WTC11 (cell line): ENCODE results near the gene ANKIB1. TPM values are rescaled to one million over a fixed set of nuclear protein-coding genes. Genes with fewer than 3 reads are reported as not detected.

Experiments used
- ATAC-seq: fragments of 200-7000 bp; cut with Tn5 transposase; 2 replicates; pipeline ENCODE4 v1.10.0; 2021; ENCODE audit warnings: mild to moderate bottlenecking, moderate library complexity
- CTCF ChIA-PET: fragments of 300-600 bp; sonication (Branson Sonifier 250); formaldehyde crosslinking; loops from one replicate; lab custom pipeline; 2021; ENCODE audit warnings: antibody characterized with exemption; lab: Charles Lee
- POLR2A ChIA-PET: fragments of 350-600 bp; sonication (Branson Sonifier 250); formaldehyde crosslinking; loops from one replicate; lab custom pipeline; 2021; ENCODE audit warnings: antibody characterized with exemption; lab: Charles Lee
- DNase-seq: peaks from one replicate; pipeline ENCODE4 v3.0.0; 2021; ENCODE audit warnings: low spot score
- H3K27ac Mint-ChIP-seq: 2 replicates; pipeline ENCODE4 v1.8.0; 2021; ENCODE audit warnings: mixed read lengths
- H3K27me3 Mint-ChIP-seq: 2 replicates; pipeline ENCODE4 v1.8.0; 2021; ENCODE audit warnings: low read depth, mild to moderate bottlenecking, moderate library complexity, mixed read lengths
- H3K36me3 Mint-ChIP-seq: 2 replicates; pipeline ENCODE4 v1.8.0; 2021; ENCODE audit warnings: mixed read lengths
- H3K4me1 Mint-ChIP-seq: 2 replicates; pipeline ENCODE4 v1.8.0; 2022; ENCODE audit warnings: mixed read lengths
- H3K4me3 Mint-ChIP-seq: 2 replicates; pipeline ENCODE4 v1.8.0; 2021; ENCODE audit warnings: mild to moderate bottlenecking, moderate library complexity, mixed read lengths
- H3K9me3 Mint-ChIP-seq: 2 replicates; pipeline ENCODE4 v1.8.0; 2021; ENCODE audit warnings: mixed read lengths
- ATF6 ChIP-seq: sonication (generic); formaldehyde crosslinking; IDR thresholded peaks from 2 replicates; pipeline ENCODE4 v1.8.1; 2023; ENCODE audit warnings: mild to moderate bottlenecking, missing genetic modification reagents
- CBFB ChIP-seq: sonication (generic); formaldehyde crosslinking; IDR thresholded peaks from 2 replicates; pipeline ENCODE4 v1.8.1; 2022; ENCODE audit warnings: mild to moderate bottlenecking, low read depth, missing genetic modification reagents
- FOXP1 ChIP-seq: sonication (generic); formaldehyde crosslinking; IDR thresholded peaks from 2 replicates; pipeline ENCODE4 v1.8.0; 2022; ENCODE audit warnings: missing genetic modification reagents, mild to moderate bottlenecking, moderate library complexity, borderline replicate concordance
- FOXP4 ChIP-seq: sonication (generic); formaldehyde crosslinking; IDR thresholded peaks from 2 replicates; pipeline ENCODE4 v1.8.0; 2022; ENCODE audit warnings: mild to moderate bottlenecking, missing genetic modification reagents
- HMGA2 ChIP-seq: fragments of 250-450 bp; sonication (Bioruptor Pico); IDR thresholded peaks from 2 replicates; pipeline ENCODE4 v1.4.0; 2021; ENCODE audit warnings: mild to moderate bottlenecking, moderate library complexity
- NFATC4 ChIP-seq: fragments of 250-450 bp; sonication (Bioruptor Pico); IDR thresholded peaks from 2 replicates; pipeline ENCODE4 v1.9.0; 2021; ENCODE audit warnings: mild to moderate bottlenecking
- NFYB ChIP-seq: sonication (generic); formaldehyde crosslinking; conservative IDR thresholded peaks from 2 replicates; pipeline ENCODE4 v1.8.0; 2022; ENCODE audit warnings: low read depth, missing genetic modification reagents
- NR1H2 ChIP-seq: sonication (generic); formaldehyde crosslinking; IDR thresholded peaks from 2 replicates; pipeline ENCODE4 v1.9.0; 2021; ENCODE audit warnings: mild to moderate bottlenecking, moderate library complexity, missing genetic modification reagents
- NR2C2 ChIP-seq: sonication (generic); formaldehyde crosslinking; IDR thresholded peaks from 2 replicates; pipeline ENCODE4 v1.8.0; 2022; ENCODE audit warnings: mild to moderate bottlenecking, missing genetic modification reagents
- SP1 ChIP-seq: sonication (generic); formaldehyde crosslinking; conservative IDR thresholded peaks from 2 replicates; pipeline ENCODE4 v1.8.1; 2022; ENCODE audit warnings: missing genetic modification reagents
- STAT6 ChIP-seq: sonication (generic); formaldehyde crosslinking; conservative IDR thresholded peaks from 2 replicates; pipeline ENCODE4 v1.8.1; 2023; ENCODE audit warnings: mild to moderate bottlenecking, low read depth, missing genetic modification reagents, moderate library complexity
- TEAD1 ChIP-seq: sonication (generic); formaldehyde crosslinking; IDR thresholded peaks from 2 replicates; pipeline ENCODE4 v1.8.0; 2022; ENCODE audit warnings: mild to moderate bottlenecking, missing genetic modification reagents
- USF1 ChIP-seq: sonication (generic); formaldehyde crosslinking; IDR thresholded peaks from 2 replicates; pipeline ENCODE4 v1.8.0; 2022; ENCODE audit warnings: mild to moderate bottlenecking, missing genetic modification reagents
- ZNF219 ChIP-seq: sonication (generic); formaldehyde crosslinking; IDR thresholded peaks from 2 replicates; pipeline ENCODE4 v1.8.0; 2023; ENCODE audit warnings: missing genetic modification reagents, mild to moderate bottlenecking, borderline replicate concordance
- ZNF232 ChIP-seq: sonication (generic); formaldehyde crosslinking; IDR thresholded peaks from 2 replicates; pipeline ENCODE4 v1.8.0; 2022; ENCODE audit warnings: mild to moderate bottlenecking, missing genetic modification reagents
- ZNF317 ChIP-seq: sonication (generic); formaldehyde crosslinking; IDR thresholded peaks from 2 replicates; pipeline ENCODE4 v1.8.1; 2023; ENCODE audit warnings: low read depth, mild to moderate bottlenecking, moderate library complexity, missing genetic modification reagents, borderline replicate concordance
- ZNF671 ChIP-seq: fragments of 250-450 bp; sonication (Bioruptor Pico); IDR thresholded peaks from 2 replicates; pipeline ENCODE4 v1.8.0; 2021; ENCODE audit warnings: mild to moderate bottlenecking
- total RNA-seq: library from RNA; stranded (reverse); gene quantifications from 3 replicates; pipeline ENCODE4 v1.2.3, GENCODE V29; 2021
- TF ChIP-seq, protein P1 (sequence below): sonication (generic); formaldehyde crosslinking; IDR thresholded peaks from 2 replicates; pipeline ENCODE4 v1.8.0; 2023; ENCODE audit warnings: missing genetic modification reagents, mild to moderate bottlenecking, borderline replicate concordance
- TF ChIP-seq, protein P2 (sequence below): sonication (generic); formaldehyde crosslinking; IDR thresholded peaks from 2 replicates; pipeline ENCODE4 v1.8.0; 2022; ENCODE audit warnings: missing genetic modification reagents
- TF ChIP-seq, protein P3 (sequence below): sonication (generic); formaldehyde crosslinking; IDR thresholded peaks from 2 replicates; pipeline ENCODE4 v1.8.0; 2023; ENCODE audit warnings: missing genetic modification reagents

Gene ANKIB1
- total RNA-seq, 1 experiment from 2014 or later = 38.5 TPM

GRCh38 chr7:92397542-92397941 is 151.8 kb downstream of the ANKIB1 start:
- CTCF ChIA-PET = no interaction called here
- no peak for DNase-seq
- H3K27me3 Mint-ChIP-seq = no peaks in the 10 kb centered on the region

More at GRCh38 chr7:92397542-92397941, 151.8 kb downstream of the ANKIB1 start:
- Mint-ChIP-seq H3K27ac (no peak overlapping the region), H3K4me1 (no peaks in the 10 kb centered on the region), H3K9me3 (no peaks in the 10 kb centered on the region), H3K36me3 (peaks cover 17% of the 10 kb centered on the region), H3K4me3 (no peak overlapping the region)
- TF ChIP-seq TEAD1 (CRISPR knock-in tag) (no peak), NR1H2 (CRISPR knock-in tag) (no peak), SP1 (CRISPR knock-in tag) (no peak), NFATC4 (CRISPR knock-in tag) (no peak), ZNF317 (CRISPR knock-in tag) (no peak), ATF6 (CRISPR knock-in tag) (no peak), HMGA2 (CRISPR knock-in tag) (no peak), CBFB (CRISPR knock-in tag) (no peak), NR2C2 (CRISPR knock-in tag) (no peak), ZNF671 (CRISPR knock-in tag) (no peak), NFYB (CRISPR knock-in tag) (no peak), USF1 (CRISPR knock-in tag) (no peak), FOXP4 (CRISPR knock-in tag) (no peak), STAT6 (CRISPR knock-in tag) (no peak), FOXP1 (CRISPR knock-in tag) (no peak), ZNF232 (CRISPR knock-in tag) (no peak), ZNF219 (CRISPR knock-in tag) (no peak)
- TF ChIP-seq, protein P1, sequence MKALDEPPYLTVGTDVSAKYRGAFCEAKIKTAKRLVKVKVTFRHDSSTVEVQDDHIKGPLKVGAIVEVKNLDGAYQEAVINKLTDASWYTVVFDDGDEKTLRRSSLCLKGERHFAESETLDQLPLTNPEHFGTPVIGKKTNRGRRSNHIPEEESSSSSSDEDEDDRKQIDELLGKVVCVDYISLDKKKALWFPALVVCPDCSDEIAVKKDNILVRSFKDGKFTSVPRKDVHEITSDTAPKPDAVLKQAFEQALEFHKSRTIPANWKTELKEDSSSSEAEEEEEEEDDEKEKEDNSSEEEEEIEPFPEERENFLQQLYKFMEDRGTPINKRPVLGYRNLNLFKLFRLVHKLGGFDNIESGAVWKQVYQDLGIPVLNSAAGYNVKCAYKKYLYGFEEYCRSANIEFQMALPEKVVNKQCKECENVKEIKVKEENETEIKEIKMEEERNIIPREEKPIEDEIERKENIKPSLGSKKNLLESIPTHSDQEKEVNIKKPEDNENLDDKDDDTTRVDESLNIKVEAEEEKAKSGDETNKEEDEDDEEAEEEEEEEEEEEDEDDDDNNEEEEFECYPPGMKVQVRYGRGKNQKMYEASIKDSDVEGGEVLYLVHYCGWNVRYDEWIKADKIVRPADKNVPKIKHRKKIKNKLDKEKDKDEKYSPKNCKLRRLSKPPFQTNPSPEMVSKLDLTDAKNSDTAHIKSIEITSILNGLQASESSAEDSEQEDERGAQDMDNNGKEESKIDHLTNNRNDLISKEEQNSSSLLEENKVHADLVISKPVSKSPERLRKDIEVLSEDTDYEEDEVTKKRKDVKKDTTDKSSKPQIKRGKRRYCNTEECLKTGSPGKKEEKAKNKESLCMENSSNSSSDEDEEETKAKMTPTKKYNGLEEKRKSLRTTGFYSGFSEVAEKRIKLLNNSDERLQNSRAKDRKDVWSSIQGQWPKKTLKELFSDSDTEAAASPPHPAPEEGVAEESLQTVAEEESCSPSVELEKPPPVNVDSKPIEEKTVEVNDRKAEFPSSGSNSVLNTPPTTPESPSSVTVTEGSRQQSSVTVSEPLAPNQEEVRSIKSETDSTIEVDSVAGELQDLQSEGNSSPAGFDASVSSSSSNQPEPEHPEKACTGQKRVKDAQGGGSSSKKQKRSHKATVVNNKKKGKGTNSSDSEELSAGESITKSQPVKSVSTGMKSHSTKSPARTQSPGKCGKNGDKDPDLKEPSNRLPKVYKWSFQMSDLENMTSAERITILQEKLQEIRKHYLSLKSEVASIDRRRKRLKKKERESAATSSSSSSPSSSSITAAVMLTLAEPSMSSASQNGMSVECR (CRISPR knock-in tag) = no peak
- TF ChIP-seq, protein P2, sequence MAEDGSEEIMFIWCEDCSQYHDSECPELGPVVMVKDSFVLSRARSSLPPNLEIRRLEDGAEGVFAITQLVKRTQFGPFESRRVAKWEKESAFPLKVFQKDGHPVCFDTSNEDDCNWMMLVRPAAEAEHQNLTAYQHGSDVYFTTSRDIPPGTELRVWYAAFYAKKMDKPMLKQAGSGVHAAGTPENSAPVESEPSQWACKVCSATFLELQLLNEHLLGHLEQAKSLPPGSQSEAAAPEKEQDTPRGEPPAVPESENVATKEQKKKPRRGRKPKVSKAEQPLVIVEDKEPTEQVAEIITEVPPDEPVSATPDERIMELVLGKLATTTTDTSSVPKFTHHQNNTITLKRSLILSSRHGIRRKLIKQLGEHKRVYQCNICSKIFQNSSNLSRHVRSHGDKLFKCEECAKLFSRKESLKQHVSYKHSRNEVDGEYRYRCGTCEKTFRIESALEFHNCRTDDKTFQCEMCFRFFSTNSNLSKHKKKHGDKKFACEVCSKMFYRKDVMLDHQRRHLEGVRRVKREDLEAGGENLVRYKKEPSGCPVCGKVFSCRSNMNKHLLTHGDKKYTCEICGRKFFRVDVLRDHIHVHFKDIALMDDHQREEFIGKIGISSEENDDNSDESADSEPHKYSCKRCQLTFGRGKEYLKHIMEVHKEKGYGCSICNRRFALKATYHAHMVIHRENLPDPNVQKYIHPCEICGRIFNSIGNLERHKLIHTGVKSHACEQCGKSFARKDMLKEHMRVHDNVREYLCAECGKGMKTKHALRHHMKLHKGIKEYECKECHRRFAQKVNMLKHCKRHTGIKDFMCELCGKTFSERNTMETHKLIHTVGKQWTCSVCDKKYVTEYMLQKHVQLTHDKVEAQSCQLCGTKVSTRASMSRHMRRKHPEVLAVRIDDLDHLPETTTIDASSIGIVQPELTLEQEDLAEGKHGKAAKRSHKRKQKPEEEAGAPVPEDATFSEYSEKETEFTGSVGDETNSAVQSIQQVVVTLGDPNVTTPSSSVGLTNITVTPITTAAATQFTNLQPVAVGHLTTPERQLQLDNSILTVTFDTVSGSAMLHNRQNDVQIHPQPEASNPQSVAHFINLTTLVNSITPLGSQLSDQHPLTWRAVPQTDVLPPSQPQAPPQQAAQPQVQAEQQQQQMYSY (CRISPR knock-in tag) = no peak
- TF ChIP-seq, protein P3, sequence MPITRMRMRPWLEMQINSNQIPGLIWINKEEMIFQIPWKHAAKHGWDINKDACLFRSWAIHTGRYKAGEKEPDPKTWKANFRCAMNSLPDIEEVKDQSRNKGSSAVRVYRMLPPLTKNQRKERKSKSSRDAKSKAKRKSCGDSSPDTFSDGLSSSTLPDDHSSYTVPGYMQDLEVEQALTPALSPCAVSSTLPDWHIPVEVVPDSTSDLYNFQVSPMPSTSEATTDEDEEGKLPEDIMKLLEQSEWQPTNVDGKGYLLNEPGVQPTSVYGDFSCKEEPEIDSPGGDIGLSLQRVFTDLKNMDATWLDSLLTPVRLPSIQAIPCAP (CRISPR knock-in tag) = no peak
- POLR2A ChIA-PET = no interaction called here
- ATAC-seq = no peak
